Trophoblast cell (in vitro differentiated cells and primary cell): ENCODE results near the gene PLAAT2.
"Not testable (repeated sequence)": the region's sequence is repeated elsewhere in the genome, so short reads cannot be mapped to it uniquely, and the experiment has no call there.

Experiments used
- DNase-seq, 2 donors: peaks; one replicate each; pipeline ENCODE4 v3.0.0-alpha.2; 2016
- H2AFZ ChIP-seq: 2 replicates; pipeline ENCODE4 v1.6.1; 2013; ENCODE audit warnings: low read length, moderate library complexity, mild to moderate bottlenecking; ENCODE audit not compliant: insufficient read depth, poor library complexity
- H2AK5ac ChIP-seq: 2 replicates; pipeline ENCODE4 v1.6.1; 2013; ENCODE audit warnings: mild to moderate bottlenecking, low read length
- H2BK120ac ChIP-seq: 2 replicates; pipeline ENCODE4 v1.6.1; 2013; ENCODE audit warnings: low read length, mild to moderate bottlenecking, moderate library complexity; ENCODE audit not compliant: insufficient read depth, poor library complexity
- H2BK12ac ChIP-seq: 2 replicates; pipeline ENCODE4 v1.6.1; 2013; ENCODE audit warnings: mild to moderate bottlenecking, low read length, moderate library complexity
- H2BK5ac ChIP-seq: 2 replicates; pipeline ENCODE4 v1.6.1; 2013; ENCODE audit warnings: low read length, low read depth, moderate library complexity, mild to moderate bottlenecking; ENCODE audit not compliant: poor library complexity
- H3K14ac ChIP-seq: 2 replicates; pipeline ENCODE4 v1.6.1; 2013; ENCODE audit warnings: mild to moderate bottlenecking, low read length
- H3K18ac ChIP-seq: 2 replicates; pipeline ENCODE4 v1.6.1; 2013; ENCODE audit warnings: mild to moderate bottlenecking, low read length
- H3K23ac ChIP-seq: 2 replicates; pipeline ENCODE4 v1.6.1; 2013; ENCODE audit warnings: low read length
- H3K27ac ChIP-seq: 2 replicates; pipeline ENCODE4 v1.5.1; 2013; ENCODE audit warnings: low read depth, mild to moderate bottlenecking, inconsistent platforms, low read length, moderate library complexity
- H3K27me3 ChIP-seq: 2 replicates; pipeline ENCODE4 v1.6.1; 2013; ENCODE audit warnings: inconsistent platforms, mild to moderate bottlenecking, low read length, moderate library complexity; ENCODE audit not compliant: insufficient read depth
- H3K36me3 ChIP-seq, 2 experiments: 1 replicate in 1 of 2; 2 replicates in 1 of 2; pipeline ENCODE4 v1.6.1; 2013; ENCODE audit warnings: low read length in 2 of 2, mild to moderate bottlenecking in 2 of 2, moderate library complexity in 1 of 2; ENCODE audit not compliant: insufficient read depth in 2 of 2, control insufficient read depth in 1 of 2
- H3K4ac ChIP-seq: 2 replicates; pipeline ENCODE4 v1.6.1; 2013; ENCODE audit warnings: low read depth, mild to moderate bottlenecking, low read length, moderate library complexity
- H3K4me1 ChIP-seq, 2 experiments: 1 replicate in 1 of 2; 2 replicates in 1 of 2; pipeline ENCODE4 v1.6.1; 2013; ENCODE audit warnings: low read length in 2 of 2, mild to moderate bottlenecking in 2 of 2, moderate library complexity in 1 of 2; ENCODE audit not compliant: insufficient read depth in 2 of 2, control insufficient read depth in 1 of 2
- H3K4me2 ChIP-seq: 2 replicates; pipeline ENCODE4 v1.6.1; 2013; ENCODE audit warnings: inconsistent platforms, mild to moderate bottlenecking, low read length, moderate library complexity
- H3K4me3 ChIP-seq: 2 replicates; pipeline ENCODE4 v1.5.1; 2013; ENCODE audit warnings: mild to moderate bottlenecking, low read depth, low read length, inconsistent platforms
- H3K79me1 ChIP-seq: one replicate; pipeline ENCODE4 v1.6.1; 2013; ENCODE audit warnings: low read length
- H3K79me2 ChIP-seq: 2 replicates; pipeline ENCODE4 v1.6.1; 2013; ENCODE audit warnings: low read length, mild to moderate bottlenecking; ENCODE audit not compliant: control insufficient read depth, insufficient read depth, poor library complexity
- H3K9ac ChIP-seq: 2 replicates; pipeline ENCODE4 v1.6.1; 2013; ENCODE audit warnings: mild to moderate bottlenecking, low read length
- H3K9me3 ChIP-seq: 2 replicates; pipeline ENCODE4 v1.6.1; 2013; ENCODE audit warnings: low read depth, mild to moderate bottlenecking, control low read depth, inconsistent platforms, low read length; ENCODE audit not compliant: insufficient read depth
- H4K12ac ChIP-seq: 2 replicates; pipeline ENCODE4 v1.6.1; 2013; ENCODE audit warnings: low read depth, mild to moderate bottlenecking, low read length, moderate library complexity
- H4K8ac ChIP-seq: 2 replicates; pipeline ENCODE4 v1.6.1; 2013; ENCODE audit warnings: low read depth, mild to moderate bottlenecking, low read length, moderate library complexity
- H4K91ac ChIP-seq: one replicate; pipeline ENCODE4 v1.6.1; 2013; ENCODE audit warnings: low read depth, mild to moderate bottlenecking, low read length, moderate library complexity
- WGBS: extraction: QIAGEN DNeasy Blood & Tissue Kit; methylation state at CpG from one replicate; pipeline ENCODE4 v1.1.7; 2013; ENCODE audit warnings: missing lambda C conversion rate; ENCODE audit not compliant: insufficient read length, insufficient coverage; ENCODE audit errors: extremely low coverage; 5-methylcytosine and 5-hydroxymethylcytosine counted together

The PLAAT2 gene

GRCh38 chr11:63583357-63583677, 20.1 kb upstream of the PLAAT2 start:
- no peak for DNase-seq
- no peak overlapping the region for H3K23ac ChIP-seq
- no peak overlapping the region for H3K4ac ChIP-seq
- no peaks in the 10 kb centered on the region for H3K4me1 ChIP-seq
- no peak overlapping the region for H2BK12ac ChIP-seq
- no peak overlapping the region for H3K4me3 ChIP-seq
- H2BK5ac ChIP-seq = no peak overlapping the region
- no peak overlapping the region for H4K8ac ChIP-seq
- H3K14ac ChIP-seq = no peak overlapping the region
- H2AFZ ChIP-seq = no peak overlapping the region
- peaks cover 5% of the 10 kb centered on the region for H3K79me1 ChIP-seq
- no peak overlapping the region for H4K91ac ChIP-seq
- H3K36me3 ChIP-seq = peaks cover 0 to 1% of the 10 kb centered on the region in 2 experiments
- no peak overlapping the region for H2AK5ac ChIP-seq
- no peak overlapping the region for H3K18ac ChIP-seq
- H3K4me2 ChIP-seq = no peak overlapping the region
- no peak overlapping the region for H2BK120ac ChIP-seq
- no peaks in the 10 kb centered on the region for H3K9me3 ChIP-seq
- no peak overlapping the region for H4K12ac ChIP-seq
- no peak overlapping the region for H3K27ac ChIP-seq
- no peaks in the 10 kb centered on the region for H3K79me2 ChIP-seq
- H3K27me3 ChIP-seq = no peaks in the 10 kb centered on the region
- no peak overlapping the region for H3K9ac ChIP-seq

GRCh38 chr11:63581224-63581623, 18.0 kb upstream of the PLAAT2 start:
- not testable (repeated sequence) for H2AK5ac ChIP-seq, H3K23ac ChIP-seq, H3K4me3 ChIP-seq, H3K18ac ChIP-seq, H4K91ac ChIP-seq, H2BK5ac ChIP-seq, H2BK12ac ChIP-seq, H4K12ac ChIP-seq, H3K27me3 ChIP-seq, H3K36me3 ChIP-seq, H3K9me3 ChIP-seq, H3K79me1 ChIP-seq, H4K8ac ChIP-seq, H2AFZ ChIP-seq, H3K79me2 ChIP-seq, H2BK120ac ChIP-seq, H3K9ac ChIP-seq, H3K4ac ChIP-seq, H3K14ac ChIP-seq, H3K4me2 ChIP-seq, H3K4me1 ChIP-seq
- DNase-seq = peak; percentile 87 to 92
- no CpG with 5 or more reads among the region's 7 CpGs for WGBS
- H3K27ac ChIP-seq = peak overlapping the region; percentile 61

- not testable (repeated sequence) for H3K9ac ChIP-seq, H2BK12ac ChIP-seq, H3K18ac ChIP-seq, H4K8ac ChIP-seq, DNase-seq, H3K4ac ChIP-seq, H3K23ac ChIP-seq, H3K79me1 ChIP-seq, H2BK120ac ChIP-seq, H2BK5ac ChIP-seq, H3K36me3 ChIP-seq, H3K4me2 ChIP-seq, H2AFZ ChIP-seq, H2AK5ac ChIP-seq, H3K27ac ChIP-seq, H3K27me3 ChIP-seq, H3K4me3 ChIP-seq, H3K14ac ChIP-seq, H3K9me3 ChIP-seq, H3K79me2 ChIP-seq, H3K4me1 ChIP-seq, H4K12ac ChIP-seq, H4K91ac ChIP-seq
- no CpG with 5 or more reads among the region's 3 CpGs for WGBS
Observed at GRCh38 chr11:63578882-63579281, 15.7 kb upstream of the PLAAT2 start.

GRCh38 chr11:63574856-63575602, 11.8 kb upstream of the PLAAT2 start:
- no peak overlapping the region for H3K4me2 ChIP-seq
- H3K9me3 ChIP-seq = no peaks in the 10 kb centered on the region
- H3K36me3 ChIP-seq = peaks cover 3 to 7% of the 10 kb centered on the region in 2 experiments
- H3K4me1 ChIP-seq = peaks cover 3 to 6% of the 10 kb centered on the region in 2 experiments
- H3K9ac ChIP-seq = no peak overlapping the region
- H4K8ac ChIP-seq = no peak overlapping the region
- H3K18ac ChIP-seq = no peak overlapping the region
- H3K4ac ChIP-seq = no peak overlapping the region
- H3K79me1 ChIP-seq = no peaks in the 10 kb centered on the region
- H3K14ac ChIP-seq = no peak overlapping the region
- H3K79me2 ChIP-seq = no peaks in the 10 kb centered on the region
- no peak overlapping the region for H4K12ac ChIP-seq
- no peak overlapping the region for H2AK5ac ChIP-seq
- no peak overlapping the region for H3K23ac ChIP-seq
- H3K4me3 ChIP-seq = no peak overlapping the region
- no CpG with 5 or more reads among the region's 10 CpGs for WGBS
- no peak overlapping the region for H2BK120ac ChIP-seq
- H3K27ac ChIP-seq = no peak overlapping the region
- H3K27me3 ChIP-seq = no peaks in the 10 kb centered on the region
- no peak overlapping the region for H2AFZ ChIP-seq
- H4K91ac ChIP-seq = no peak overlapping the region
- no peak overlapping the region for H2BK12ac ChIP-seq
- DNase-seq = peak; percentile 46 to 67
- no peak overlapping the region for H2BK5ac ChIP-seq
